PC-9 (cell line): Measurements from ENCODE around the gene NAXD.

ENCODE experiments used
- EZH2 ChIP-seq: fragments of 200-600 bp; sonication (generic); IDR thresholded peaks from 2 replicates; pipeline ENCODE4 v1.8.0; 2017; ENCODE audit warnings: antibody characterized with exemption, low read depth
- TF ChIP-seq, protein P1 (sequence below): fragments of 200-600 bp; sonication (generic); conservative IDR thresholded peaks from 2 replicates; pipeline ENCODE4 v1.6.1; 2017; ENCODE audit warnings: mixed run types, antibody characterized with exemption, mild to moderate bottlenecking, moderate library complexity

DNA sequence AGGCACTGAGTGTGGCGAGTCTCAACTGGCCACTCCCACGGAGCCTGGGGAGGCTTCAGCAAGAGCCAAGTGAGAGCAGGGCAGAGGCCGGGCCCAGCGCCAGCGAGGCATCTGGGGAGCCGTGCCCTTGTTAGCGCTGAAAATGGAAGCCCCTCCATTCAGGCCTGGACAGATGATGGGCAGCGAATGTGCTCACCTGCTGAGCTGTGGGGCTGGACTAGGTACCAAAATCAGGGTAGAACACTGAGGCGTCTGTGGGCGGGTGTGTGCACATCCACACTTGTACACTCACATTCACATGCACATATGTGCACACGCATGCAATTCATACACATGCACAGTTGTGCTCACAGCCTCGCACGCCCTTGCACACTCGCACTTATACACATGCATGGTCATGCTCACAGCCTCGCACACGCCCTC lies 20.7 kb downstream of the NAXD start:
- no peak for TF ChIP-seq EZH2
- TF ChIP-seq, protein P1, sequence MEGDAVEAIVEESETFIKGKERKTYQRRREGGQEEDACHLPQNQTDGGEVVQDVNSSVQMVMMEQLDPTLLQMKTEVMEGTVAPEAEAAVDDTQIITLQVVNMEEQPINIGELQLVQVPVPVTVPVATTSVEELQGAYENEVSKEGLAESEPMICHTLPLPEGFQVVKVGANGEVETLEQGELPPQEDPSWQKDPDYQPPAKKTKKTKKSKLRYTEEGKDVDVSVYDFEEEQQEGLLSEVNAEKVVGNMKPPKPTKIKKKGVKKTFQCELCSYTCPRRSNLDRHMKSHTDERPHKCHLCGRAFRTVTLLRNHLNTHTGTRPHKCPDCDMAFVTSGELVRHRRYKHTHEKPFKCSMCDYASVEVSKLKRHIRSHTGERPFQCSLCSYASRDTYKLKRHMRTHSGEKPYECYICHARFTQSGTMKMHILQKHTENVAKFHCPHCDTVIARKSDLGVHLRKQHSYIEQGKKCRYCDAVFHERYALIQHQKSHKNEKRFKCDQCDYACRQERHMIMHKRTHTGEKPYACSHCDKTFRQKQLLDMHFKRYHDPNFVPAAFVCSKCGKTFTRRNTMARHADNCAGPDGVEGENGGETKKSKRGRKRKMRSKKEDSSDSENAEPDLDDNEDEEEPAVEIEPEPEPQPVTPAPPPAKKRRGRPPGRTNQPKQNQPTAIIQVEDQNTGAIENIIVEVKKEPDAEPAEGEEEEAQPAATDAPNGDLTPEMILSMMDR, result no peak
